ENCODE data around the gene CSNK1D. TPM values are rescaled to one million over a fixed set of nuclear protein-coding genes. Genes with fewer than 3 reads are reported as not detected.
A peak's percentile ranks its signal among the peaks of the same experiment; 100 is the strongest.

Gene CSNK1D
- total and polyA plus RNA-seq, 5 donors from 2014 or later = 41.2 to 333 (median 49.0) TPM

DNA sequence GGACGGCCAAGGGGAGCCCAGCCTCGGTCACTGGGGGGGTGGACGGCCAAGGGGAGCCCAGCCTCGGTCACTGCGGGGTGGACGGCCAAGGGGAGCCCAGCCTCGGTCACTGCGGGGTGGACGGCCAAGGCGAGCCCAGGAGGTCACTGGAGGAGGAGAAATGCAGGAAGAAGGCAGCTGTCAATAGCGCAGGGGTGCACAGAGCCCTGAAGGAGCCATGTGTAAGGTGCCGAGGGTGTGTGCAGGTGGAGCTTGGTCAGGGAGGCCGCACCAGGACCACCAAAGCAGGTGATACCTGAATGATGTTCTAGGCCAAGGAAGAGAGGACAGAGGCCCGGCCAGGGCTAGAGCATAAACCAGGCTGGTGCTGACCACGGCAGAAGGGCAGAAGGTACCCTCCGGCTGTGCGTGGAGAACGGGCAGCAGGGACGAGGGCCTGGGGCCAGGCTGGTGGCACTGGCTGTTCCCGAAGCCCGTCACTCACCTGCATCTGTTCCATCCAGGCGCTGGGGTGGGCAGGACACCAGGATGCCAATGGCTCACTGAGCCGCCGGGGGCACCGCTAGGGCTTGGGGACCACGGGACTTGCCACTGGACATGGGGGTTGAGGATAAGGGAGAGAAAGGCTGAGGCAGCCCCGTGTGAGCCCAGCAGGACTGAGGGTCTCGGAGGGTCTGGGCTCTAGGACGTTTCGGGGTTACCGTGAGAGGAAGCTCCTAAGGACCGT is 55.0 kb downstream of the CSNK1D start:
- H3K4me3 Mint-ChIP-seq = peak overlapping the region in 1 of 4 donors; percentile 54
- peak overlapping the region in 1 of 3 donors; percentile 69 for H3K27ac Mint-ChIP-seq
- H3K4me1 Mint-ChIP-seq = peaks cover 0 to 29% (median 13%) of the 10 kb centered on the region in 4 donors
- Histone ChIP-seq H3K27ac (ENCODE audit: insufficient read depth, low read length, poor library complexity, severe bottlenecking) (no peak overlapping the region), H3K4me3 (ENCODE audit: low read depth, low read length) (no peak overlapping the region), H3K27me3 (ENCODE audit: control insufficient read depth, insufficient read depth, low read length) (no peaks in the 10 kb centered on the region), H3K36me3 (ENCODE audit: control insufficient read depth, insufficient read depth, low read length) (no peaks in the 10 kb centered on the region), H3K4me1 (ENCODE audit: control insufficient read depth, insufficient read depth, low read length, poor library complexity, severe bottlenecking) (peaks cover 28% of the 10 kb centered on the region), H3K9me3 (ENCODE audit: control insufficient read depth in 2 of 2, low read length in 2 of 2) (no peaks in the 10 kb centered on the region)
- H3K9me3 Mint-ChIP-seq = no peaks in the 10 kb centered on the region
- no peaks in the 10 kb centered on the region for H3K27me3 Mint-ChIP-seq
- DNase-seq (no peak), ATAC-seq (ENCODE audit: low read depth in 2 of 2) (no peak)
- no peaks in the 10 kb centered on the region for H3K36me3 Mint-ChIP-seq

DNA sequence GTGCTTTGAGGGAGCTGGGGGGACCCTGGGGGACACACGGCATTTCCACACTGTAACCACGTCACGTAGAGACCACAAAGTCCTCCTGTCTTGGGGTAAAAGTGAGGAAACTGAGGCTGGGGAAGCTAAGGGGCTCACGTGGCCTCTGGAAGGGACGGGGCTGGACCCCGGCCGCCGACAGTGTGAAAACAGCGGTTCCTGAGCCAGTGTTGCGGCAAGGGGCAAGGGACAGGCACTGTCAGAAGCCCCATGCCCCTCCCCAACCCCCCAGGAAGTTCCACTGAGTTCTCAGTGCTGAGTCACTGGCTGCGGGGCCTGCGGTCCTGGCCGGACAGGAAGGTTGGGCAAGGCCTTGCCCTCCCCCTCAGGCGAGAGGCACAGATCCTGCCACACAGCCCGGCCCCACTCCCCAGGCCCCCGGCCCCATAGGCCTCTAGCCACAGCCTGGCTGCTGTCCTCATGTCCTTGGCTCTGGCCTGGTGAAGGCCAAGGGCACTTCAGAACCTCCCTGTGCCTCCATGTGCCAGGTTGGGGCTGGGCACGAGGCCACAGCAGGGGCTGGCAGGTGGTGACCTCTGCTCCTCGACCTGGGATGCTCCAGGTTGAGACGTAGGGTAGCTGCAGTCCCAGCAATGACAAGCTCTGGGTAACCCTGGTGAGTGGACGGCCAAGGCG is 55.8 kb downstream of the CSNK1D start:
- Histone ChIP-seq H3K4me3 (ENCODE audit: low read depth, low read length) (no peak overlapping the region), H3K9me3 (ENCODE audit: control insufficient read depth in 2 of 2, low read length in 2 of 2) (no peaks in the 10 kb centered on the region), H3K27me3 (ENCODE audit: control insufficient read depth, insufficient read depth, low read length) (no peaks in the 10 kb centered on the region), H3K36me3 (ENCODE audit: control insufficient read depth, insufficient read depth, low read length) (no peaks in the 10 kb centered on the region), H3K4me1 (ENCODE audit: control insufficient read depth, insufficient read depth, low read length, poor library complexity, severe bottlenecking) (peaks cover 33% of the 10 kb centered on the region), H3K27ac (ENCODE audit: insufficient read depth, low read length, poor library complexity, severe bottlenecking) (no peak overlapping the region)
- Mint-ChIP-seq H3K9me3 (no peaks in the 10 kb centered on the region), H3K27ac (no peak overlapping the region), H3K4me3 (no peak overlapping the region), H3K36me3 (no peaks in the 10 kb centered on the region), H3K27me3 (no peaks in the 10 kb centered on the region), H3K4me1 (peaks cover 0 to 31% (median 13%) of the 10 kb centered on the region in 4 donors)
- ATAC-seq (ENCODE audit: low read depth in 2 of 2) = no peak
- no peak for DNase-seq

DNA sequence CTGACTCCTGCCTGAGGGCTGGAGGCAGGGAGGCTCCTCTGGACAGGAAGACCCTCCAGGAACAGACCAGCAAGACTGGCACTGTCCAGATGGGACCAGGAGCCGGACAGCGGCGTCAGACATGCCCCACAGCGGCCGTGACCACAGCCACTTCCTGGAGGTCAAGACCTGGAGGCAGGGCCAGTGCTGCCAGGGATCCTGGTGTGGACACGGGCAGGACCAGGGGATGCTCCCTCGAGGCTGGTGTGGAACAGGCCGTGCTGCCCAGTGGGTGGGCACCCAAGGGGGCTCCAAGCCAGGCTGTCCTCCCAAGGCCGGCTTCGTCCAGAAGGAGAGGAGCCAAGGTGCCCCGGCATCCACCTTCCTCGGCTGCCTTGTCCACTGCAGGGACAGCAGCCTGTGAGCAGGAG is 56.4 kb downstream of the CSNK1D start:
- H3K27me3 ChIP-seq (ENCODE audit: control insufficient read depth, insufficient read depth, low read length) = no peaks in the 10 kb centered on the region
- no peak overlapping the region for H3K4me3 ChIP-seq (ENCODE audit: low read depth, low read length)
- Mint-ChIP-seq H3K27me3 (no peaks in the 10 kb centered on the region), H3K27ac (no peak overlapping the region), H3K36me3 (no peaks in the 10 kb centered on the region), H3K9me3 (no peaks in the 10 kb centered on the region), H3K4me1 (peaks cover 0 to 31% (median 13%) of the 10 kb centered on the region in 4 donors), H3K4me3 (no peak overlapping the region)
- DNase-seq (no peak), ATAC-seq (ENCODE audit: low read depth in 2 of 2) (no peak)
- no peaks in the 10 kb centered on the region for H3K9me3 ChIP-seq (ENCODE audit: control insufficient read depth in 2 of 2, low read length in 2 of 2)
- H3K27ac ChIP-seq (ENCODE audit: insufficient read depth, low read length, poor library complexity, severe bottlenecking) = no peak overlapping the region
- H3K36me3 ChIP-seq (ENCODE audit: control insufficient read depth, insufficient read depth, low read length) = no peaks in the 10 kb centered on the region
- peaks cover 36% of the 10 kb centered on the region for H3K4me1 ChIP-seq (ENCODE audit: control insufficient read depth, insufficient read depth, low read length, poor library complexity, severe bottlenecking)

DNA sequence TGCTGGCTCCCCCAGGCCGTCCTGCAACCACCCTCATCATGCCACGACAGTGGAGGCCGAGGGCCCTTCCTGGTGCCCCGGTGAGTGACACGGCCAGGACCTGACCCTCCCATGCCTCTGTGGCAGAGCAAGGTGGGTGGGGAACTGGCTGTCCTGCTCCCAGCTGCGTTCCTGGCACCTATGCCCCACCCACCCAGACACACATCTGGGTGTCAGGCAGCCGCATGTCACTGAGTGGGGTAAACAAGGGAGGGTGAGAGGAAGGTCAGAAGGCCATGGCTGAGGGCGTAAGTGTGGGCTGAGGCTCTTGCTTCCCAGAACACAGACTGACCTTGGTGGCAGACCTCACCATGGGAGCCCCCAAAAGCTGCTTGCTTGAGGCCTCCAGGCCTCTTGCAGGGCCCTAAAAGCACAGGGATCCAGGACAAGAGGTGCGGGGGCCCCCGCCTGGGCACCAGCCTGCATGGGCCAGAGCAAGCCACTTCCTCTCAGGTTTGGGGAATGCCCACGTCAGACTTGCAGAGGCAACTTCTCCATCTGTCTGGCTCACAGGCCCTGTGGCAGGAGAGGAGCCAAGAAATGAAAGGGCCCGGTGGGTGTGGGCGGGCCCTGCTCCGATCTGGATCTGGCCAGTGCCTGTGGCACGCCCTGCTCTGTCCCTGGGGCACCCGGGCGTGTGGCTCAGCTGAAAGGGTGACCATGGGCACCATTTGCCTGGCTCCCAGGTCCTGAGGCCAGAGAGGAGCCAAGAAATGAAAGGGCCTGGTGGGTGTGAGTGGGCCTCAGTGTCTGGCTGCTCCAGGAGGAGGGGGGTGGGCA is 57.0 kb downstream of the CSNK1D start:
- Histone ChIP-seq H3K36me3 (ENCODE audit: control insufficient read depth, insufficient read depth, low read length) (no peaks in the 10 kb centered on the region), H3K9me3 (ENCODE audit: control insufficient read depth in 2 of 2, low read length in 2 of 2) (no peaks in the 10 kb centered on the region), H3K27me3 (ENCODE audit: control insufficient read depth, insufficient read depth, low read length) (no peaks in the 10 kb centered on the region), H3K4me3 (ENCODE audit: low read depth, low read length) (no peak overlapping the region), H3K27ac (ENCODE audit: insufficient read depth, low read length, poor library complexity, severe bottlenecking) (no peak overlapping the region), H3K4me1 (ENCODE audit: control insufficient read depth, insufficient read depth, low read length, poor library complexity, severe bottlenecking) (peaks cover 42% of the 10 kb centered on the region)
- peak overlapping the region in 3 of 4 donors; percentile 36 to 49 (median 41) for H3K4me3 Mint-ChIP-seq
- H3K9me3 Mint-ChIP-seq = no peaks in the 10 kb centered on the region
- H3K4me1 Mint-ChIP-seq = peaks cover 4 to 37% (median 13%) of the 10 kb centered on the region in 4 donors
- peak; percentile 51 to 63 for ATAC-seq (ENCODE audit: low read depth in 2 of 2)
- H3K27ac Mint-ChIP-seq = peak overlapping the region in 2 of 3 donors; percentile 44 to 71
- H3K27me3 Mint-ChIP-seq = no peaks in the 10 kb centered on the region
- peak in 1 of 3 donors; percentile 67 for DNase-seq
- H3K36me3 Mint-ChIP-seq = no peaks in the 10 kb centered on the region

DNA sequence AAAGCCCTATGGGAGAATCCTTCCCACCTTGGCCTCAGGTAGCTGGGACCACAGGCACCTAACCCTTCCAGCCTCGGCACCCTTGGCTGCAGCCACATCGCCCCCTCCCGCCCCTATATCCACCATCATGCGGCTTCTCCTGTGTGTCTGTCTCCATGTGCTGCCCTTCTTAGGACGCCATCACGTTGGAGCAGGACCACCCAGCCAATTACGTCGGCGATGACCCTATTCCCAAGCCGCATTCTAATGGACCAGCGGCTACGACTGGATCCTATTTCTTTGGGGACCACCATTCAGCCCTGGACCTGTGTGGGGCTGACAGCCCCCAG is 57.6 kb downstream of the CSNK1D start:
- H3K9me3 Mint-ChIP-seq = no peaks in the 10 kb centered on the region
- Histone ChIP-seq H3K36me3 (ENCODE audit: control insufficient read depth, insufficient read depth, low read length) (no peaks in the 10 kb centered on the region), H3K4me3 (ENCODE audit: low read depth, low read length) (no peak overlapping the region), H3K4me1 (ENCODE audit: control insufficient read depth, insufficient read depth, low read length, poor library complexity, severe bottlenecking) (peaks cover 45% of the 10 kb centered on the region), H3K27me3 (ENCODE audit: control insufficient read depth, insufficient read depth, low read length) (no peaks in the 10 kb centered on the region), H3K9me3 (ENCODE audit: control insufficient read depth in 2 of 2, low read length in 2 of 2) (no peaks in the 10 kb centered on the region), H3K27ac (ENCODE audit: insufficient read depth, low read length, poor library complexity, severe bottlenecking) (no peak overlapping the region)
- peak overlapping the region in 2 of 3 donors; percentile 44 to 71 for H3K27ac Mint-ChIP-seq
- H3K4me1 Mint-ChIP-seq = peaks cover 5 to 38% (median 11%) of the 10 kb centered on the region in 4 donors
- H3K36me3 Mint-ChIP-seq = no peaks in the 10 kb centered on the region
- peak overlapping the region in 3 of 4 donors; percentile 49 to 81 (median 61) for H3K4me3 Mint-ChIP-seq
- H3K27me3 Mint-ChIP-seq = no peaks in the 10 kb centered on the region
- ATAC-seq (ENCODE audit: low read depth in 2 of 2) (no peak), DNase-seq (no peak)

DNA sequence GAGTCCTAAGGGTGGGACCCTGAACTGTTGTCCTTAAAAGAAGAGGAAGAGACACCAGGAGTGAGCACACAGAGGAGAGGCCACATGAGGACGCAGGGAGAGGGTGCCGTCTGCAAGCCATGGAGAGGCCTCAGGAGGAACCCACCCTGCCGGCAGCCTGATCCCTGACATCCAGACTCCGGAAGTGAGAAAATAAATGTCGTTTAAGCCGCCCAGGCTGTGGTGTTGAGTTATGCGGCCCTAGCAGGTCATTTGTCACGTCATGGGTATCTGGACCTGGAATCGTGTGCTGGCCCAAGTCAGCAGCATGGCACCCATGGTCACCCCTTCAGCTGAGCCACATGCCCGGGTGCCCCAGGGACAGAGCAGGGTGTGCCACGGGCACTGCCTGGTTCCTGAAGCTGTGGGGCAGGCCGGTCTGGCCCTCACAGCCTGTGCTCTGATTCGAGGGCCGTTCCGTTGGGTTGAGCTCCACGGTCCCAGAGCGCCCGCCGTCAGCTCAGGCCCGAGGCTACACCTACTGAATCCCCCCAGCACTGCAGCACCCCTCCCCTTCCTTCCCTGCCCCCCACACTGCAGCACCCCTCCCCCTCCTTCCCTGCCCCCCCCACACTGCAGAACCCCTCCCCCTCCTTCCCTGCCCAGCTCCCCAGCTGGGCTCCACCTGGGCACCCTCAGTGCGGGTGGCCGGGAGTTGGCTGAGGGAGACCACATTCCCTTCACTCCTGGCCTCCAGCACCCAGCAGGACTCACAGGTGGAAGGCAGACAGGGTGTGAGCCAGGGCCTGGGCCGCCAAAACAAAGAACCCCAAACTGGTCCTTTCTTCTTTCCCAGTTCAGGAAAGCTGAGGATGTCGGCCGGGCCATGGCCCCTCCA is 58.2 kb downstream of the CSNK1D start:
- no peaks in the 10 kb centered on the region for H3K27me3 ChIP-seq (ENCODE audit: control insufficient read depth, insufficient read depth, low read length)
- Mint-ChIP-seq H3K27ac (peak overlapping the region in 1 of 3 donors; percentile 65), H3K9me3 (no peaks in the 10 kb centered on the region), H3K36me3 (no peaks in the 10 kb centered on the region), H3K27me3 (no peaks in the 10 kb centered on the region), H3K4me1 (peaks cover 5 to 38% (median 11%) of the 10 kb centered on the region in 4 donors), H3K4me3 (peak overlapping the region; percentile 74 to 87 (median 83))
- ATAC-seq (ENCODE audit: low read depth in 2 of 2) (no peak), DNase-seq (no peak)
- no peak overlapping the region for H3K4me3 ChIP-seq (ENCODE audit: low read depth, low read length)
- H3K36me3 ChIP-seq (ENCODE audit: control insufficient read depth, insufficient read depth, low read length) = no peaks in the 10 kb centered on the region
- H3K27ac ChIP-seq (ENCODE audit: insufficient read depth, low read length, poor library complexity, severe bottlenecking) = no peak overlapping the region
- H3K9me3 ChIP-seq (ENCODE audit: control insufficient read depth in 2 of 2, low read length in 2 of 2) = no peaks in the 10 kb centered on the region
- peaks cover 45% of the 10 kb centered on the region for H3K4me1 ChIP-seq (ENCODE audit: control insufficient read depth, insufficient read depth, low read length, poor library complexity, severe bottlenecking)

DNA sequence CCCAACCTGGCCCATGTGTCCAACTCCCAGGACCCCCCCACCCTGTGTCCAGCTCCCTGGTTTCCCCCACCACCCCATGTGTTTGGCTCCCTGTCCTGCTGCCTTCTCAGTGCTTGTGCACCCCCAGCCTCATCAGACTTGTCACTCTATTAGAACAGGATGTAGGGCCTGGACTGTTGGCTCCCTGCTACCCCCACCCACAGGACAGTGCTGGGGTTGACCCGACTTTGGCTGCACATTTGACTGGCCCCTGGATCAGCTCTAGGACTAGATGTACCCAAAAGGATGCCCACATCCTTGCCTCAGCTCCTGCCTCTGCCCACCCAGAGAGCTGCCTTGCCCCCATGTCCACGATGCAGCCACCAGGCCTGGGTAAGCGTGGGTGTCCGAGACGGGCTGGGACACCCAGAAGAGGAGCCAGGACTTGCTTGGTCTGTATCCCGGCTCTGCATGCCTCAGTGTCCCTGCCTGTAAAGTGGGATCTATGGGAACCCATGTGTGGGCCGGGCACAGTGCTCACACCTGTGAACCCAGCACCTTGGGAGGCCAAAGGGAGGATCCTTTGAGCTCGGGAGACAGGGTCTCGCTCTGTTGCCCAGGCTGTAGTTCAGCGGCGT is 59.4 kb downstream of the CSNK1D start:
- H3K4me1 Mint-ChIP-seq = peaks cover 5 to 44% (median 13%) of the 10 kb centered on the region in 4 donors
- no peak for DNase-seq

More for the DNA sequence above, 59.4 kb downstream of the CSNK1D start:
- no peaks in the 10 kb centered on the region for H3K9me3 Mint-ChIP-seq
- Histone ChIP-seq H3K9me3 (ENCODE audit: control insufficient read depth in 2 of 2, low read length in 2 of 2) (no peaks in the 10 kb centered on the region), H3K4me3 (ENCODE audit: low read depth, low read length) (no peak overlapping the region), H3K27ac (ENCODE audit: insufficient read depth, low read length, poor library complexity, severe bottlenecking) (no peak overlapping the region), H3K36me3 (ENCODE audit: control insufficient read depth, insufficient read depth, low read length) (no peaks in the 10 kb centered on the region), H3K27me3 (ENCODE audit: control insufficient read depth, insufficient read depth, low read length) (no peaks in the 10 kb centered on the region), H3K4me1 (ENCODE audit: control insufficient read depth, insufficient read depth, low read length, poor library complexity, severe bottlenecking) (peaks cover 45% of the 10 kb centered on the region)
- no peaks in the 10 kb centered on the region for H3K27me3 Mint-ChIP-seq
- H3K36me3 Mint-ChIP-seq = no peaks in the 10 kb centered on the region
- no peak for ATAC-seq (ENCODE audit: low read depth in 2 of 2)
- H3K27ac Mint-ChIP-seq = peak overlapping the region in 1 of 3 donors; percentile 72
- peak overlapping the region; percentile 74 to 87 (median 83) for H3K4me3 Mint-ChIP-seq
